GM12891 (cell line): ENCODE measurements around the gene GLIS1.

Experiments
- POLR2A ChIP-seq: IDR thresholded peaks from 2 replicates; pipeline ENCODE4 v1.6.1; 2011; ENCODE audit warnings: low read depth, low read length, control low read depth
- POLR2AphosphoS5 ChIP-seq: IDR thresholded peaks from 2 replicates; pipeline ENCODE4 v1.6.1; 2011; ENCODE audit warnings: low read depth, low read length, control low read depth
- POU2F2 ChIP-seq: IDR thresholded peaks from 2 replicates; pipeline ENCODE4 v1.6.1; 2011; ENCODE audit warnings: low read depth, mild to moderate bottlenecking, control low read depth, low read length, moderate library complexity
- TAF1 ChIP-seq: IDR thresholded peaks from 2 replicates; pipeline ENCODE4 v1.6.1; 2011; ENCODE audit warnings: low read depth, low read length, control low read depth

DNA sequence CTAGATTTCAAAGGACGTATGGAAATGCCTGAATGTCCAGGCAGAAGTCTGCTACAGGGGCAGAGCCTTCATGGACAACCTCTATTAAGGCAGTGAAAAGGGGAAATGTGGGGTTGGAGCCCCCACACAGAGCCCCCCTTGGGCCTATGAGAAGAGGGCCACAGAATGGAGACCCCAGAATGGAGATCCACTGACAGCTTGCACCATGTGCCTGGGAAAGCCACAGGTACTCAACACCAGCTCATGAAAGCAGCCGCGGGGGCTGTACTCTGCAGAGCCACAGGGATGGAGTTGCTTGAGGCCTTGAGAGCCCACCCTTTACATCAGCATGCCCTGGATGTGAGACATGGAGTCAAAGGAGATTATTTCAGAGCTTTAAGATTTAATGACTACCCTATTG, 171.1 kb downstream of the GLIS1 start:
- TF ChIP-seq POLR2AphosphoS5 (no peak), TAF1 (no peak), POLR2A (no peak), POU2F2 (no peak)
